ENCODE data around the gene TMEM59. TPM values are rescaled to one million over a fixed set of nuclear protein-coding genes. Genes with fewer than 3 reads are reported as not detected.

The TMEM59 gene
- polyA plus RNA-seq, 3 donors = 169 to 925 (median 831) TPM

GRCh38 chr1:54018635-54019034 lies 34.4 kb downstream of the TMEM59 start:
- Histone ChIP-seq H3K27ac (ENCODE audit: low read depth in 1 of 2, low read length in 2 of 2) (no peak overlapping the region), H3K9ac (ENCODE audit: insufficient read depth, low read length, poor library complexity, severe bottlenecking) (no peak overlapping the region), H3K27me3 (ENCODE audit: control insufficient read depth in 2 of 2, insufficient read depth in 2 of 2, low read length in 2 of 2) (no peaks in the 10 kb centered on the region), H2AFZ (ENCODE audit: insufficient read depth, low read depth, low read length, poor library complexity, severe bottlenecking) (no peak overlapping the region), H3K4me3 (replicated peaks in 1 of 3; ENCODE audit: low read depth in 2 of 3, low read length in 3 of 3) (no peak overlapping the region), H3K79me2 (ENCODE audit: insufficient read depth, low read length) (no peaks in the 10 kb centered on the region), H3K36me3 (replicated peaks in 1 of 2; ENCODE audit: control insufficient read depth in 1 of 2, insufficient read depth in 2 of 2, low read length in 2 of 2) (no peaks in the 10 kb centered on the region), H4K20me1 (ENCODE audit: insufficient read depth, low read length) (no peaks in the 10 kb centered on the region), H3K4me2 (replicated peaks; ENCODE audit: extremely low read depth, low read length, poor library complexity, severe bottlenecking) (no peak overlapping the region), H3K9me3 (replicated peaks in 1 of 2; ENCODE audit: control insufficient read depth in 1 of 2, insufficient read depth in 1 of 2, low read length in 2 of 2) (no peaks in the 10 kb centered on the region), H3K4me1 (ENCODE audit: control insufficient read depth in 1 of 2, insufficient read depth in 2 of 2, low read length in 2 of 2) (no peaks in the 10 kb centered on the region)
- DNase-seq = no peak
- Mint-ChIP-seq H3K27ac (no peak overlapping the region), H3K4me3 (no peak overlapping the region), H3K4me1 (no peaks in the 10 kb centered on the region), H3K36me3 (no peaks in the 10 kb centered on the region), H3K9me3 (no peaks in the 10 kb centered on the region), H3K27me3 (ENCODE audit: low read depth in 3 of 3) (peaks cover 0 to 3% (median 3%) of the 10 kb centered on the region in 3 donors)
- 92% methylated on average over 4 of the region's 5 CpGs for WGBS (ENCODE audit: insufficient coverage)
- intact Hi-C loops (cut with micrococcal nuclease) = no loop called here
- no peak for TF ChIP-seq CTCF (IDR thresholded peaks at IDR 0.05)

GRCh38 chr1:54017979-54018378 lies 35.0 kb downstream of the TMEM59 start, which contains the start of gene LDLRAD1:
Gene LDLRAD1, minus strand, starts transcription at chr1:54018186. Its CDS starts 74 bp downstream, at chr1:54018112.
- H3K27me3 ChIP-seq (ENCODE audit: control insufficient read depth in 2 of 2, insufficient read depth in 2 of 2, low read length in 2 of 2) = no peaks in the 10 kb centered on the region
- no peak for TF ChIP-seq CTCF (IDR thresholded peaks at IDR 0.05)
- no peak within 1 kb of the TSS for H3K4me3 ChIP-seq (replicated peaks in 1 of 3; ENCODE audit: low read depth in 2 of 3, low read length in 3 of 3)
- Mint-ChIP-seq H3K4me1 (no peaks in the 10 kb centered on the region), H3K27ac (peak within 1 kb of the TSS in 2 of 7 donors; percentile 10 to 70), H3K4me3 (no peak within 1 kb of the TSS), H3K36me3 (no peaks in the 10 kb centered on the region), H3K9me3 (peaks cover 0 to 2% (median 0%) of the 10 kb centered on the region in 7 donors), H3K27me3 (ENCODE audit: low read depth in 3 of 3) (peaks cover 0 to 5% (median 3%) of the 10 kb centered on the region in 3 donors)
- no peak within 1 kb of the TSS for H3K27ac ChIP-seq (ENCODE audit: low read depth in 1 of 2, low read length in 2 of 2)
- H3K4me2 ChIP-seq (replicated peaks; ENCODE audit: extremely low read depth, low read length, poor library complexity, severe bottlenecking) = no peak within 1 kb of the TSS
- H3K4me1 ChIP-seq (ENCODE audit: control insufficient read depth in 1 of 2, insufficient read depth in 2 of 2, low read length in 2 of 2) = no peaks in the 10 kb centered on the region
- no peak within 1 kb of the TSS for H2AFZ ChIP-seq (ENCODE audit: insufficient read depth, low read depth, low read length, poor library complexity, severe bottlenecking)
- intact Hi-C loops (cut with micrococcal nuclease) = no loop called here
- no peak for DNase-seq
- no peaks in the 10 kb centered on the region for H3K36me3 ChIP-seq (replicated peaks in 1 of 2; ENCODE audit: control insufficient read depth in 1 of 2, insufficient read depth in 2 of 2, low read length in 2 of 2)
- H3K9ac ChIP-seq (ENCODE audit: insufficient read depth, low read length, poor library complexity, severe bottlenecking) = no peak within 1 kb of the TSS
- no peaks in the 10 kb centered on the region for H3K9me3 ChIP-seq (replicated peaks in 1 of 2; ENCODE audit: control insufficient read depth in 1 of 2, insufficient read depth in 1 of 2, low read length in 2 of 2)
- H3K79me2 ChIP-seq (ENCODE audit: insufficient read depth, low read length) = no peaks in the 10 kb centered on the region
- H4K20me1 ChIP-seq (ENCODE audit: insufficient read depth, low read length) = no peaks in the 10 kb centered on the region
- 70% methylated on average over 5 of the region's 6 CpGs for WGBS (ENCODE audit: insufficient coverage)

Data from CD14-positive monocyte (primary cell).